ENCODE measurements around the gene NOX3.
"Not testable (repeated sequence)": the region's sequence is repeated elsewhere in the genome, so short reads cannot be mapped to it uniquely, and the experiment has no call there.

Gene NOX3

DNA sequence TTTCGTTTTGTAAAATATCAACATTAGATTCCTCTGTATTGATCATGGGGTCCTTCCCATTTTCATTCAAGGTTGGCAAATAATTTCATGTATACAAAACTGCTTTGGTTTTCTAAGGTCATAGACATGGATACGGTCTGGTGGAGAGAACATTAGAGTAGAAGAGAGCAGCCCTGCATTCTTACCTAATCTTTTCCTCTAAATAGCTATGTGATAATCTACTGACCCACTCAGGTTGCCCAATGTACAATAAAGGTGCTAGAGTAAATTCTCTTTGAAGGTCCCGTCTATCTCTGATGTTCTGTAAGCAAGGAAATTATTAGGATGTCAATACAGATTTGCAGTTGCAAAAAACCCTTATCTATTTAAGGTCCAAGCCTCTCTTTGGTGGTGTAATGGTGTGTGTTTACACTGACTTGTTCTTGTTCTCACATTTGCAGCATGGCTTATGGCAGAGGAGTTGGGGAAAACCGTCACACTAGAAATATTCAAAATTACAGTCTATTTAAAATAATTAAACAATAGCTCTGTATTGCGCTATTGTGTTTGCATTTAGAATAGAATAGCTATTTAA lies 31.2 kb upstream of the NOX3 start:
- CTCF ChIA-PET = no interaction called here
- H3K27ac Mint-ChIP-seq = no peak overlapping the region
- no peaks in the 10 kb centered on the region for H3K4me1 Mint-ChIP-seq
- no peak overlapping the region for H3K4me3 Mint-ChIP-seq
- no peaks in the 10 kb centered on the region for H3K9me3 Mint-ChIP-seq
- no peak for DNase-seq
- H3K27me3 Mint-ChIP-seq = no peaks in the 10 kb centered on the region
- no peaks in the 10 kb centered on the region for H3K36me3 Mint-ChIP-seq

- DNase-seq = no peak
- H3K4me3 Mint-ChIP-seq = no peak overlapping the region
- no peaks in the 10 kb centered on the region for H3K27me3 Mint-ChIP-seq
- H3K9me3 Mint-ChIP-seq = no peaks in the 10 kb centered on the region
- H3K36me3 Mint-ChIP-seq = no peaks in the 10 kb centered on the region
- H3K27ac Mint-ChIP-seq = no peak overlapping the region
- no peaks in the 10 kb centered on the region for H3K4me1 Mint-ChIP-seq
- CTCF ChIA-PET = no interaction called here
Observed at GRCh38 chr6:155485756-155486155, 30.1 kb upstream of the NOX3 start.

DNA sequence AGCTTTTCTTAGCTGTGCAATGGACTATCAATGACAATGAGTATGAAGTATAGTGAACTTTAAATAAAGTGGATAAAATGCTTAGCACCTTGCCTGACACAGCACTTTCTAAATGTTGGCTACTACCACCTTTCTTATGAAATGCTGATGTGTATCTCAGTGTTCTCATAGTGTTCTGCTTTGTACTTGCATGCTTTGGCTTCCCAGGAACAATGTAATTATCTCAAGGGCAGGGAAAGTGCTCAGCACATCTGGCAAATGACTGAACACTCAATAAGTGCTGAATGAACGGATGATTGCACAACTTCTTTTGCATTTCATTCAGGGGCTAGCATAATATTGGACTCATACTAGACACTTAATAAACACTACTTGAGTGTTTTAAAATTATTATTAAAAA lies 28.2 kb upstream of the NOX3 start:
- CTCF ChIA-PET = no interaction called here
- Mint-ChIP-seq H3K9me3 (no peaks in the 10 kb centered on the region), H3K4me1 (no peaks in the 10 kb centered on the region), H3K36me3 (no peaks in the 10 kb centered on the region), H3K27ac (no peak overlapping the region), H3K27me3 (no peaks in the 10 kb centered on the region), H3K4me3 (no peak overlapping the region)
- no peak for DNase-seq

GRCh38 chr6:155481215-155481614 lies 25.6 kb upstream of the NOX3 start:
- CTCF ChIA-PET = no interaction called here
- H3K27me3 Mint-ChIP-seq = no peaks in the 10 kb centered on the region
- H3K4me3 Mint-ChIP-seq = no peak overlapping the region
- no peak for DNase-seq
- no peak overlapping the region for H3K27ac Mint-ChIP-seq
- H3K4me1 Mint-ChIP-seq = no peaks in the 10 kb centered on the region
- H3K9me3 Mint-ChIP-seq = no peaks in the 10 kb centered on the region
- H3K36me3 Mint-ChIP-seq = no peaks in the 10 kb centered on the region

GRCh38 chr6:155473741-155474140 lies 18.1 kb upstream of the NOX3 start:
- H3K4me3 Mint-ChIP-seq = no peak overlapping the region
- no peaks in the 10 kb centered on the region for H3K4me1 Mint-ChIP-seq
- no peaks in the 10 kb centered on the region for H3K36me3 Mint-ChIP-seq
- H3K27ac Mint-ChIP-seq = no peak overlapping the region
- H3K9me3 Mint-ChIP-seq = peaks cover 13% of the 10 kb centered on the region
- no peak for DNase-seq
- H3K27me3 Mint-ChIP-seq = no peaks in the 10 kb centered on the region
- CTCF ChIA-PET = no interaction called here

DNA sequence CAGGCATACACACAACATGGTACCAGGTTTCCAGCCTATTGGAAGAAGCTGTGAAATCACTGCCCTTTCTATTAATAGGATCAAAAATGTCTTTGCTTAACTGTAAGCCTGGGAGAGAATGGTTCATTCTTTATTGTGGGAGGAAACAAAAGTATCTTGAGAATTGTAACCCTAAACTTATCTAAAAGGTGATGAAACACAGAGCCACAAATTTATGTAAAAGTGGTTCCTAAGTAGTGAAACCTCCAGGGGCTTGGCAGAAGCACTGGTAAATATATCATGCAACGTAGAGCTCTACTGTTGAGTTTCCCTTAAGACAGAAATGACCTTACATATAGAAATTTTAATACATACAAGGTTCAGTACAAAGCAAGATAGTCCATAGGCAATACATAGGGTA lies 17.2 kb upstream of the NOX3 start:
- Mint-ChIP-seq H3K4me3 (no peak overlapping the region), H3K36me3 (no peaks in the 10 kb centered on the region), H3K27ac (no peak overlapping the region), H3K27me3 (no peaks in the 10 kb centered on the region), H3K9me3 (peaks cover 16% of the 10 kb centered on the region), H3K4me1 (no peaks in the 10 kb centered on the region)
- no peak for DNase-seq
- CTCF ChIA-PET = no interaction called here

- CTCF ChIA-PET, H3K36me3 Mint-ChIP-seq, H3K27ac Mint-ChIP-seq, H3K4me1 Mint-ChIP-seq, H3K27me3 Mint-ChIP-seq, H3K4me3 Mint-ChIP-seq, DNase-seq: not testable (repeated sequence)
- H3K9me3 Mint-ChIP-seq = peaks cover 32% of the 10 kb centered on the region
Observed at GRCh38 chr6:155470979-155471616, 15.5 kb upstream of the NOX3 start.

- H3K36me3 Mint-ChIP-seq, H3K27ac Mint-ChIP-seq, H3K4me1 Mint-ChIP-seq, DNase-seq, H3K4me3 Mint-ChIP-seq, CTCF ChIA-PET, H3K27me3 Mint-ChIP-seq: not testable (repeated sequence)
- H3K9me3 Mint-ChIP-seq = peaks cover 35% of the 10 kb centered on the region
Observed at GRCh38 chr6:155468543-155468942, 12.9 kb upstream of the NOX3 start.

DNA sequence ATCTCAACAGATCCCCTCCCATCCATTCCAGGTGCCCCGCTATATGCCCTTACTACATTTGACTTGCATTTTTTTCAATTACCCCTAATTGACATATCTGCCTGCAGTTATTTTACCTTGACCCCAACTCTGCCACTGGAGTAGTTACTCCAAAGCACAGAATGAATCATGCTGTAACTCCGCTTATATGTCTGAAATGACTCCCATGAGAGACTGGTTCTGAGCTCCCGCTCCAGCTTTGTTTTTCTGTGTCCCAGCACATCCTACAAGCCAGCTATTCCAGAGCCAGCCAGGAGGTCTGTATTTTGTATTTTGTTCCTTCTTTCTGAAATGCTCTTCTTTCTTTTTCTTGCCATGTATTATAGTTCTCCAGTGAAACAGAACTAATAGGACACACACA lies 10.9 kb upstream of the NOX3 start:
- Mint-ChIP-seq H3K9me3 (peaks cover 35% of the 10 kb centered on the region), H3K4me1 (no peaks in the 10 kb centered on the region), H3K4me3 (no peak overlapping the region), H3K36me3 (no peaks in the 10 kb centered on the region), H3K27ac (no peak overlapping the region), H3K27me3 (no peaks in the 10 kb centered on the region)
- CTCF ChIA-PET = interaction anchor here (1.4 kb wide), 1 partner anchor 485 kb away, joined by 4 read pairs; no protein-coding TSS in a partner anchor
- DNase-seq = no peak

DNA sequence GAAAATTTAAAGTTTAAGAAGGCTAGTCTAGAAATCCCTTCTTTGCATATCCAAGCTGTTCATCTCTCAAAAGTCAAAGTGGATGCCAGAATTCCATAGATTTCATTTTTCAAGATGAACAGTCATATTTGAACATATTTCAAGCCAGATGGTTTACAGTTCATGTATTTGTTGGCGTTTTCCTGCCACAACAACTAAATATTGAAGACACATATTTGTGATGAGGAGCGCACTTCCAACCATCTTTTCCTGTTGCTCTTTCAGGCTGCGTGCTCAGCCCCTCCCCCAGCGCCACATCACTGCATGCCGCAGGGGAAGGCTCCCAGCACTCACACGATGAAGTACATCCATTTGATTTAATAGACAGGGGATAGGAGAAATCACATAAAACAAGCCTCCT lies 5.9 kb upstream of the NOX3 start:
- CTCF ChIA-PET = no interaction called here
- H3K27ac Mint-ChIP-seq = no peak overlapping the region
- H3K36me3 Mint-ChIP-seq = no peaks in the 10 kb centered on the region
- H3K27me3 Mint-ChIP-seq = no peaks in the 10 kb centered on the region
- H3K4me3 Mint-ChIP-seq = no peak overlapping the region
- DNase-seq = no peak
- H3K9me3 Mint-ChIP-seq = peaks cover 8% of the 10 kb centered on the region
- H3K4me1 Mint-ChIP-seq = no peaks in the 10 kb centered on the region

DNA sequence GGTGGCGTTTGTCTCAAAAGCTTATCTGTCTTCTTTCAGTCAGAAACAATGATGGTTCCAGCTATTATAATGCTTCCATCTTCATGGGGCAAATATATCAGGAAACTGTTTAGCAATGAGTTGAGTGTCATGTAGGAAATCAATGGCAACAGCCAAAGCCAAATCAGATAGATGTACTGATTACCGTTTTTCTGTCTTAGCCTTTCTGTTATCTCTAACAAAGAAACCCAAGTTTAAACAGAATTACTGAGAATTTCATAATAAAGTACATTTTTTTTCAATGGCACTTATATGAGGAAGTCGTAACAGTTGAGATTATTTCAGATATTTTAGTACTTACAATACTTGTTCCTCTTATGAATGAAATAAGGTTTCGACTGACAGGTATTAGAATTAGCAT lies 1.2 kb downstream of the NOX3 start:
- Mint-ChIP-seq H3K27me3 (peaks cover 6% of the 10 kb centered on the region), H3K27ac (no peak overlapping the region), H3K4me1 (peaks cover 1% of the 10 kb centered on the region), H3K4me3 (no peak overlapping the region), H3K36me3 (no peaks in the 10 kb centered on the region), H3K9me3 (no peaks in the 10 kb centered on the region)
- CTCF ChIA-PET = interaction anchor here (0.6 kb wide), 1 partner anchor 55 kb away, joined by 3 read pairs; no protein-coding TSS in a partner anchor
- DNase-seq = no peak

GRCh38 chr6:155454008-155454407 lies 1.6 kb downstream of the NOX3 start:
- peaks cover 2% of the 10 kb centered on the region for H3K4me1 Mint-ChIP-seq
- no peaks in the 10 kb centered on the region for H3K36me3 Mint-ChIP-seq
- H3K27me3 Mint-ChIP-seq = peaks cover 9% of the 10 kb centered on the region
- no peak overlapping the region for H3K4me3 Mint-ChIP-seq
- CTCF ChIA-PET = no interaction called here
- no peak for DNase-seq
- no peak overlapping the region for H3K27ac Mint-ChIP-seq
- H3K9me3 Mint-ChIP-seq = no peaks in the 10 kb centered on the region

DNA sequence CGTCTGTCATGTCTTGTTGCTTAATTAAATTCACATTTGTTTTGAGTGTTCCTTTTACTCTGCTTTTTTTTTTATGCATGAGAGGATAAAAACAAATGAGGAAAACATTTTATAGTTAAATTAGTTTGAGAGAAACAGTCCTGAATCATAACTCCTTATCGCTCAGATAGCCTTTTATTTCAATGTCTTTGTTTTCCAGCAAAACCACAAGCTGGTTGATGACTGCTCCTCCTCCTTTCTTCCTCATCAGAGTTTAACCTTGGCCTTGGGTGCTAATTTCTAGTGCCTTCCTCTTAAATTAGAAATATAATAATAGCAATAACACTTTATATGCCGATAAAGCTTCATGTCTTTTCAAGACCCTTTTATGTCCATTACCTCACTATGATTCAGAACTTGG lies 3.1 kb downstream of the NOX3 start:
- H3K9me3 Mint-ChIP-seq = no peaks in the 10 kb centered on the region
- H3K4me1 Mint-ChIP-seq = peaks cover 2% of the 10 kb centered on the region
- no peak overlapping the region for H3K27ac Mint-ChIP-seq
- H3K36me3 Mint-ChIP-seq = no peaks in the 10 kb centered on the region
- CTCF ChIA-PET = no interaction called here
- DNase-seq = no peak
- H3K4me3 Mint-ChIP-seq = no peak overlapping the region
- H3K27me3 Mint-ChIP-seq = peaks cover 10% of the 10 kb centered on the region

DNA sequence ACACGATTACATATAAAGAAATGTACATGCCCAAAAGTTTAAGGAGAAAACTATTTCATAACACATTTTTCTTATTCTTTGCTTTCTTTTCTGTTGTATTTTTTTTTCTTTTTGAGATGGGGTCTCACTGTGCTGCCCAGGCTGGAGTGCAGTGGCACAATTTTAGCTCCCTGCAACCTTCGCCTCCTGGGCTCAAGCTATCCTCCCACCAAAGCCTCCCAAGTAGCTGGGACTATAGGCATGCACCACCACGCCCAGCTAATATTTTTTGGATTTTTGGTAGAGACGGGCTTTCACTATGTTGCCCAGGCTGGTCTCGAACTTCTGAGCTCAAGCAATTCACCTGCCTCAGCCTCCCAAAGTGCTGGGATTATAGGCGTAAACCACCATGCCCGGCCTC lies 4.1 kb downstream of the NOX3 start:
- H3K4me1 Mint-ChIP-seq, H3K9me3 Mint-ChIP-seq, H3K27me3 Mint-ChIP-seq, H3K4me3 Mint-ChIP-seq, CTCF ChIA-PET, H3K27ac Mint-ChIP-seq, DNase-seq, H3K36me3 Mint-ChIP-seq: not testable (repeated sequence)

GRCh38 chr6:155450240-155450581 lies 5.4 kb downstream of the NOX3 start:
- no peaks in the 10 kb centered on the region for H3K36me3 Mint-ChIP-seq
- H3K4me1 Mint-ChIP-seq = peaks cover 4% of the 10 kb centered on the region
- no peak overlapping the region for H3K4me3 Mint-ChIP-seq
- CTCF ChIA-PET = no interaction called here
- no peaks in the 10 kb centered on the region for H3K9me3 Mint-ChIP-seq
- DNase-seq = no peak
- peaks cover 10% of the 10 kb centered on the region for H3K27me3 Mint-ChIP-seq
- H3K27ac Mint-ChIP-seq = no peak overlapping the region
